M059J (cell line): Measurements from ENCODE around the gene HCRTR1. TPM values are rescaled to one million over a fixed set of nuclear protein-coding genes. Genes with fewer than 3 reads are reported as not detected.

Experiments
- DNase-seq: peaks from one replicate; pipeline ENCODE4 v3.0.0-alpha.2; 2012; ENCODE audit warnings: low read depth
- total RNA-seq: library from RNA; depleted of rRNA; stranded (reverse); fragments of >200 nt; shearing (Covaris generic); gene quantifications from 2 replicates; pipeline ENCODE4 v1.2.3, GENCODE V29; 2014

HCRTR1 gene
- total RNA-seq, 1 experiment from 2014 or later: not detected

- DNase-seq: no peak
Measured at GRCh38 chr1:31598980-31599379, 18.5 kb upstream of the HCRTR1 start.

GRCh38 chr1:31600641-31601040 lies 16.8 kb upstream of the HCRTR1 start:
- no peak for DNase-seq

GRCh38 chr1:31602081-31602480 lies 15.4 kb upstream of the HCRTR1 start:
- no peak for DNase-seq

- peak; percentile 49 for DNase-seq
Measured at GRCh38 chr1:31605908-31606427, 11.5 kb upstream of the HCRTR1 start.

- DNase-seq: no peak
Measured at GRCh38 chr1:31607360-31607759, 10.1 kb upstream of the HCRTR1 start.

- no peak for DNase-seq
Measured at GRCh38 chr1:31609514-31610118, 7.9 kb upstream of the HCRTR1 start.

- no peak for DNase-seq
Measured at GRCh38 chr1:31614414-31615005, 3.0 kb upstream of the HCRTR1 start.

GRCh38 chr1:31615414-31615813 lies 2.1 kb upstream of the HCRTR1 start:
- DNase-seq: no peak

GRCh38 chr1:31615939-31616338 lies 1.6 kb upstream of the HCRTR1 start:
- DNase-seq: no peak

GRCh38 chr1:31617916-31618746 lies 642 bp downstream of the HCRTR1 start:
- DNase-seq: peak; percentile 29

- DNase-seq: no peak
Measured at GRCh38 chr1:31618916-31619846, 1.7 kb downstream of the HCRTR1 start.

GRCh38 chr1:31620631-31621497 lies 3.4 kb downstream of the HCRTR1 start:
- DNase-seq: no peak

- no peak for DNase-seq
Measured at GRCh38 chr1:31621498-31621820, 4.0 kb downstream of the HCRTR1 start.

GRCh38 chr1:31621847-31622730 lies 4.6 kb downstream of the HCRTR1 start:
- no peak for DNase-seq

GRCh38 chr1:31623365-31623764 lies 5.9 kb downstream of the HCRTR1 start:
- no peak for DNase-seq

GRCh38 chr1:31624309-31624708 lies 6.8 kb downstream of the HCRTR1 start:
- no peak for DNase-seq

- no peak for DNase-seq
Measured at GRCh38 chr1:31624731-31625514, 7.4 kb downstream of the HCRTR1 start.

- peak; percentile 67 for DNase-seq
Measured at GRCh38 chr1:31625561-31626222, 8.2 kb downstream of the HCRTR1 start.
